GM18517 (cell line): Measurements from ENCODE around the gene ADPRH.
A peak's percentile ranks its signal among the peaks of the same experiment; 100 is the strongest.
"Not testable (repeated sequence)": the region's sequence is repeated elsewhere in the genome, so short reads cannot be mapped to it uniquely, and the experiment has no call there.

Experiments
- ATAC-seq: cut with Tn5 transposase; IDR thresholded peaks from one replicate; pipeline ENCODE4 v1.9.1; 2021; ENCODE audit warnings: mild to moderate bottlenecking, moderate library complexity; ENCODE audit not compliant: unreplicated experiment

ADPRH gene

DNA sequence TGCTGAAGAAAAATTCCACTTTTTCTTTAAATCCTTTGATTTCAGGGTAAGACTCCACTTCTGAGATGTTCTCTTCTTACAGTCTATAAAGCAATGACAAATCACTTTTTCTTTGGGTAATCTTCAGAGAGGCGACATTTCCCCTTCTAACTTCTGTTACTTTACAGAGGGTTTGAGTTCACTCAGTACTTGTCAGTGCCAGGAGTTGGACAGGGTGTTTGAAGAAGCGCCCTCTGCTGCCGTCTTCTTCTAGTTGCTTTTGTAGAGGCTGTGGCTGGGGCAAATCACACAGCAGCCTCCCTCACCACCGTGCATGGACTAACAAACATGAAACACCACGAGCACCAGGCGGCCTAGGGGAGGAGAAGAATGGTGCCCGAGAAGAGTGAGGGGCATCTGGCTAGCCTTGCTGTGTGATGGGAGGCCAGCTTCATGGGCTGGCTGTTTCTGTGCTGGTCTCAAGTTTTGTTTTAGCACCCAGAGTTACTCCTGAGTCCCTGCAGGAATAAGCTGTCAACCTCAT, 19.8 kb upstream of the ADPRH start, which contains the start of gene CD80:
TSS of gene CD80 (minus strand) at position 174 of the 523 bp plus-strand sequence. CDS start 1,886 bp downstream, outside the sequence.
- ATAC-seq = peak; percentile 42

DNA sequence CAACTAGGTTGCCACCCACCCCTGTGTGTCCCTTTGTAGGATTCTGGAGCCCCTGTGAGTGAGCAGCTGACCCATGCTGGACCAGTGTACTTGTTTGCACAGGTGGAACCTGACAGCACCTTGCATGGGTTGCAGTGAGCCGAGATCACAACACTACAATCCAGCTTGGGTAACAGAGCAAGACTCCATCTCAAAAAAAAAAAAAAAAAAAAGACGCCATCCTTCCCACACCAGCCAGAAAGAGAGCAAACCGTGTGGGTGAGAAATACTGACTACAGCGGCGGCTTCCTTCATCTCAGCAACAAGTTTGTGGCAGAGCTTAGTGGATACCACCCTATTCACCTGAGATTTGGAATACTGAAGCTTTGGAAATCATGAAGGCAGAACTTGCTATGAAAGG, 19.1 kb upstream of the ADPRH start:
- ATAC-seq = no peak

DNA sequence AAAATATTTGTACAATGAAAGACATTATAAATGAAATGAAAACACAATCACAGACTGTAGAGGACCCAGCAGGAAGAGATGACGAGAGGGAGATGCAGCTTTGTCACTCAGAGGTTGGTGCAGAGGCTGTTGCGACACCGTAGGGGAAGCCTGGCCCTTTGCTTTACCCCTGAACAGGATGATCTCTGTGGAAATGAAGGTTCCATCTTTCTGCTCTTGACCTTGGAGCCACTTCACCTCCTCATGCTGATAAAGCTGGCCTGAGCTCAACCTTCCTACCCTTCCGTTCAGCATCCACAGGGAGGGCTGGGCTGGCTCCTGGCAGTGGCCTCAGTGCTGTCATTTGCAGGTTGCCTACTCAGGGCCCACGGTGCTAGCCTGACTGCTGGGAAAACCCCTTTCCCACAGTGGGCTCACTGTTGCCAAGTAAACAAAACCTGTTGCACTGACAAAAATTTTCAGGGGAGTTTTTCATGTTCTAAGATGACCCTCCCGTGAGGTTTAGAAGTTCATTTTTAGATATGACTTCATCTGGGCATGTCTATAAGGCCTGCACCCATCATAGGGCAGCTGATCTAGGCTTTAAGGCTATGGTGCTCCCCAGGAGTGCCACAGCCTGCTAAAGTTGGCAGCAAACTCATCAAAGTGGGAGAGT, 16.9 kb upstream of the ADPRH start:
- peak; percentile 78 for ATAC-seq

DNA sequence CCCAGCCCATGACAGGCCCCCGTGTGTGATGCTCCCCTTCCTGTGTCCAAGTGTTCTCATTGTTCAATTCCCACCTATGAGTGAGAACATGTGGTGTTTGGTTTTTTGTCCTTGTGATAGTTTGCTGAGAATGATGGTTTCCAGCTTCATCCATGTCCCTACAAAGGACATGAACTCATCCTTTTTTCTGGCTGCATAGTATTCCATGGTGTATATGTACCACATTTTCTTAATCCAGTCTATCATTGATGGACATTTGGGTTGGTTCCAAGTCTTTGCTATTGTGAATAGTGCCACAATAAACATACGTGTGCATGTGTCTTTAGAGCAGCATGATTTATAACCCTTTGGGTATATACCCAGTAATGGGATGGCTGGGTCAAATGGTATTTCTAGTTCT, 16.0 kb upstream of the ADPRH start:
- not testable (repeated sequence) for ATAC-seq

DNA sequence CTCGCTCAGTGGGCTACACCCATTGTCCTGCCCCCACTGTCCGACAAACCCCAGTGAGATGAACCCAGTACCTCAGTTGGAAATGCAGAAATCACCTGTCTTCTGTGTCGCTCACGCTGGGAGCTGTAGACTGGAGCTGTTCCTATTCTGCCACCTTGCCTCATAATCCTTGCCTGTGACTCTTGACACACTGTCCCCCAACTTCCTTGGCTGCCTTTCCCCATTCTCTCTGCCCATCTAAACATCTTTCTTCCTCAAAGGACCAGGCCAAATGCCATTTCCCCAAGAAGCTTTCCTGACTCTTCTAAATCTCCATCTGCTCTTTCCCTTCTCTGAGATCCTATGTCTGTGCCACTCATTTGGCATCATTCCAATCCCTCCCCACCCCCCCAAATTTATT, 10.1 kb upstream of the ADPRH start:
- ATAC-seq = no peak

DNA sequence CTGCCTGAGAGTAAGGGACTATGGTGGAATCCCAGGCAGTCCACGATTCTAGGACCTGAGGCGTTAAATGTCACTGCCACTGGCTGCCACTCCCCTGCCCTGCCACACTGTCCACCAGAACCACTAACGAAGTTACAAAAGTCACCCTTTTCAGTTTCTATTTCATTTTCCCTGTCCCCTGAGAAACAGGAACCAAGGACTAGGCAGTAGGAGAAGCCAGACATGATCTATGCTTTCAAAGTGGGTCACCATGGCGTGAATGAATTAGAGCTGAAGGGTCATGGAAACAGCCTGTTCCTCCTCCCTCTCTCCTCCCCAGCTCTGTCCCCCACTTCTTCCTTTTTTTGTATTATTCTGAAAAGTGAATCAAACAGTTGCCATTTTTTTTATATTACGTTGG, 9.1 kb upstream of the ADPRH start:
- ATAC-seq = no peak

DNA sequence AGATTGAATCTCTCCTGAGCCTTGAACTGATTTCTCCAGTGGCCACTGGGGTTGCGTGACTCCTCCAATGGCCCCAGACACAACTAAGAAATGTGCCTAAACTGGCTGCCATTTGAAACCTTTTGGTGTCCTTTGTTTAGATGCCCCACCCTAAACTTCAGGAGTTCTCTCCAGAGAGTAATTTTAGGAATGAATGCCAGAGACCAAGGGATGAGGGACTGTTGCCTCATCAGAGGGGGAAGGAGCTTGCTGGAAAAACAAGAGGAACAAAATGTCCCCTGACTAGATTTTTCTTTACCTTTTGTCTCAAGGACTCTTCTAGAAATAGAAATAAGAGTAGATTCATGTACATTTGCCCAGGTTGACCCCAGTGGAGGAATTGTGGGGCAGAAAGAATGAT, 8.1 kb upstream of the ADPRH start:
- ATAC-seq = no peak

DNA sequence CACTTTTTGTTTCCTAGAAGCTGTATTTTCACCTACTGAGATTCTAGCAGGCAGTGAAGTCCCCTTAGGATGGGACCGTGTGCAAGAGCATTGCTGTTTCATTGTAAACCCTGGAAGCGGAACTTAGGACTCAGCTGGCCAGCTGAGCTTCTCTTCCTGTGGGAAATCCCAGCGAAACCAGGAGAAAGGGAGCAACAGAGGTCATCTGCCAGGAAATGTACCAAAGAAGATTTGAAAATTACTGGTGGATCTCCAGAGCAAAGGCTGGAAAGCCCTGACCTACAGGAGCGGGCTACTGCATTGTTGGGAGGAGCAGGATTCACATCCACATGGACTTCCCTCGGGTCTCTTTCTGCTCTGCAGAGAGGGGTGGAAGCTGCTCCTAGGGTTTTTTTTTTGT, 7.6 kb upstream of the ADPRH start:
- ATAC-seq = no peak

DNA sequence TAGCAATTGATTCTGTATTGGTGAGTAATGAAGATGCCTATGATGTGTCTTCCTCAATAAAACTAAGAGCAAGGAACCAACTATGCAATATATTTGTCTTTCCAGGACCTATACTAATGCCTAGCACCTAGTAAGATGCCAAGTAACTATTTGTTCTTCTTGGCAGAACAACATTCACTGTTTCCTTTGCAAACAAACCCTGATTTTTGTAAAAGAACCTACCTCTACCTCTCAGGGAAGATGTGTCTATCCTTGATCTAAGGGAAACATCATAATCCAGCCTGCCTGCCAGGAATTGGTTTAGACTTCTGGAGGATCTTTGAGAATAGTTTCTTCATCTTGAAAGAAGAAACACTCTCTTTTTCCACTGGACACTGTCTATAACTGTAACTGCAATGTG, 3.8 kb upstream of the ADPRH start:
- ATAC-seq = no peak

DNA sequence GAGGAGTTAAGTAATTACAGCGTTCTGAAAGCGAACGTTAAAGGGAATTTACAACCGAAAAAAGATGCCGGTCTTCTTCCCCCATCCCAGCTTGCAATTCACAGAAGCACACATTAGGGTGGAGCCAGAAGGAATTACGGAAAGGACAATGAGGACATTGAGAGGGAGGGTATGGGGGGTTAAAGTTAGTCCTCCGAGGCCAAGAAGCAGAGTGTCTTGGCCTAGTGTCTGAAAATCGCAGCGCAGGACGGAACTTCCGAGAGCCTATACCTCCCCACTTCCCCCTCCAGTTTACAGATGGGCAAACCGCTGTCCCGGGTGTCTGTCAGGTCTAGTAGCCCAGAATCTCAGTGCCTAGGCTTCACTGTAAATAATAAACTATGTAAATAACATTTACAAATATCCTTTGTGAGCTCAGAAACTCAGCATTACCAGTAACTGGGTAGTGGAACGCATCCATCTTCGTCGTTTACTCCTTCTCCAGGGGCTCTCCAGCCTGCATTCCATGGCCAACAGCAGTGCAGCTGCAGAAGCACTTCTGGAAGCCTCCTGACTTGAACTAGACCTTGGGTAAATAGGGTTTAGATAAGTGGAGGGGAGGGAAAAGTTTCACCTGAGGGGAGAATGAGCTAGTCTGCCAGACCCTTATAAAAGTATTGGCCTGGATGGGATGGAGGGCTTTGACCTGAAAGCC, 922 bp downstream of the ADPRH start:
- ATAC-seq = peak; percentile 65

DNA sequence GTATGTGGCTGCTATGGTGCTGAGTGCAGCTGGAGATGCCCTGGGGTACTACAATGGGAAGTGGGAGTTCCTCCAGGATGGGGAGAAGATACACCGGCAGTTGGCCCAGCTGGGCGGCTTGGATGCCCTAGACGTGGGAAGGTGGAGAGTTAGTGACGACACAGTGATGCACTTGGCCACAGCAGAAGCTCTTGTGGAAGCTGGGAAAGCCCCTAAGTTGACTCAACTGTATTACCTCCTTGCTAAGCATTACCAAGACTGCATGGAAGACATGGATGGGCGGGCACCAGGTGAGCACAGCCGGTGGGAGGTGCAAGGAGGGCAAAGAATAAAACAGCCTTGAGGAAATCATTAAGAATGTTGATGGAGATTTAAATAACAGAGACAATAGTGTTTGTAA, 2.9 kb downstream of the ADPRH start:
- no peak for ATAC-seq

DNA sequence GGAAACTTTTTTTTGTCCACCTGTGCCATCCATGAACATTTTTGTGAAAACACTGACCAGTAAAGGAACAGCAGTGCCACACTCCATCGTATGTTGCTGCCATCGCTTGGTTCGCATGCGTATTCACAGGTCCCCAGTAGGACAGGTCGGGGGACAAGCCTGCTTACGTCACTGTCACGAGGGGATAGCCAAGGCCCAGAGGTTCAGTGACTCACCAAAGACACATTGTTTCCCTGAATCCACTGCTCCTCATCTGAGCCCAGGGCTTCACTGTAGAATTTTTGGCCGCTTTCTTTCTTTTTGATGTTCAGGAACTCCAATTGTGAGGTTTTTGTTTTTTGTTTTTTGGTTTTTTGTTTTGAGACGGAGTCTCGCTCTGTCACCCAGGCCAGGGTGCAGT, 5.9 kb downstream of the ADPRH start:
- ATAC-seq = no peak

DNA sequence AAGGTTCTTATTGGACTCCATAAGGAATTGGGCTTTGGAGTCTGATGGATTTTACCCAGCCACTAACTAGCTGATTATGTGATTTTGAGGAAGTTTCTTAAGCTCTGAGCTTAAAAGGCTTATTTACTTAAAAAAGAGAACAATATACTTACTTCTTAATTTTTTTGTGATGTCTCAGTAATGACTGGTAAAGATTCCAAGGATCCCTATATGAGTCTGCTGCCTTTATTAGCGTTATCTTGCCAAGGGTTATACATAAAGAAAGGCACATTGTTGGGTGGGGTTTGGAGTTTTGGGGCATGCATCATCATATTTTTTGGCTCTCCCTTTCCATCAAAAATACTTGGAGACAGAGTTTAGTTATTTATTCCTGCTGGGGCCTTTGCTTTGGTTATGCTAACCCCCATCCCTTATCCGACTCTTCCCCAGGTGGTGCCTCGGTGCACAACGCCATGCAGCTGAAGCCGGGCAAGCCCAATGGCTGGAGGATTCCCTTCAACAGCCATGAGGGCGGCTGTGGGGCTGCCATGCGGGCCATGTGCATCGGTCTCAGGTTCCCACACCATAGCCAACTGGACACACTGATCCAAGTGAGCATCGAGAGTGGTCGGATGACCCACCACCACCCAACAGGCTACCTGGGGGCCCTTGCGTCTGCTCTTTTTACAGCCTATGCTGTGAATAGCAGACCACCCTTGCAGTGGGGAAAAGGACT, 6.7 kb downstream of the ADPRH start:
- no peak for ATAC-seq

DNA sequence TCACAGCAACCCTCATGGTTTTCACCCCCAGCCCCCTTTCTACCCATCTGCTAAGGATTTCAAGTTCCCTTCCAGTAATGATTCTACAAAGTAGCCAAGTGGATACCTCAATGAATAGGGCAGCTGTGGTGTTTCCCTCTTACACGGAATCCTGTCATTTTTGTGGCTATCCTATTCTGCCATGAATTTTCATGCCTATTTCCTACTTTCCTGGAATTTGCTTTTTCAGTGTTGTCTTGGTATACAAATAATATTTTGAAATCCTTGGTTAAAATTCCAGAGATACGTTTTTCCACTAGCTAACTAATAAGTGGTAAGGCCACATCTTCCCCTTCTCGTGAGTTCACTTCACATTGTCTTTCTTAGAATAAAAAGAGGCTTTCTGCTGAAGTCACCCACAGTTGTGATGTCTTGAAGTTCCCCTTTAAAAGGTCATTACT, 7.5 kb downstream of the ADPRH start:
- ATAC-seq = no peak

DNA sequence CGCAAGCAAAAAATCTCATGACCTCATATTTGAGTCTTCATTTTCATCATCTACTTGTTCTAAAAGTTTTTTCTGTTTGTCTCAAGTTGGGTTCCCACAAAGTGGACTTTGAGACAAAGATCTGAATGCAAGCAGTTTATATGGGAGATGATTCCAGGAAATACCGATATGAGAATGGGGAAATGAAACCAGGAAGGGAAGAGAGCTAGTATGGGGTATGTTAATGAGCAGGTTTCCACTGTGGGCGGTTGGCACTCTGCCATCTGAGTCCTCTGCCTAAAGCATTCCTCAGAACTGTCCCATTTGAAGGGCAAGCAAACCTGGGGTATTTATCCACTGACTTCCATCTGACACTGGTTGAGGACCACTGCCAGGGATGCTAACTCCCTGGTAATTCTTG, 8.8 kb downstream of the ADPRH start:
- no peak for ATAC-seq

DNA sequence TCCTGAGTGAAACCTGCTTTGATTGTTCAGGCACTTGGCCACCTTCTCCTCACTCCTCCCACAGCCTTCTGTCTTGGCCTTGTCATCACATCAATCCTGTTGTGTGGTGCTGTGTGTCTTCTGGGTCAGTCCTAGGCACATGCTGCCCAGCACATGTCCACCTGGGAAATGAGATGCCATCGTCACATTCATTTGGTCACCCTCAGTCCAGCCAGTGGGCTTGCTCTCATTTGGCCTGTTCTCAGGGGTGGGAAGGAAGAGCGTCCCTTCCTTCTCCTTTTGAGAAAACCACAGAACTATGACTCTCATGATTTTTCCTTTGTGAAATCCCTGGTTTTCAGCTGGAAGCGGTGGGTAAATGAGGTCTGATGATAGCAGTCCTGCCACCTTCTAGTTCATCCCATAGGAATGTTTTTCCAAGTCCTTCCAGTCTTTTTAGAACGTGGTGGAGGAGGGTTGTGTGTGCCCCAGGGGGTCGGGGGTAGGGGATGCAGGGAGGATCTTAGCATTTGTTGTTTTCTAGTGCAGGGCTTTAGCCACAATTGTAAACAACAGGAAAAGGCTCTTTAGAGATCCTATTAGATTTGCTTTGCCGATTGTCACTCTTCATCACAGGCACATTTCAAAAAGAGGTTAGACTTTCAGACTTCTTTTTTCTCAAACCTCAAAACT, 9.9 kb downstream of the ADPRH start:
- no peak for ATAC-seq

DNA sequence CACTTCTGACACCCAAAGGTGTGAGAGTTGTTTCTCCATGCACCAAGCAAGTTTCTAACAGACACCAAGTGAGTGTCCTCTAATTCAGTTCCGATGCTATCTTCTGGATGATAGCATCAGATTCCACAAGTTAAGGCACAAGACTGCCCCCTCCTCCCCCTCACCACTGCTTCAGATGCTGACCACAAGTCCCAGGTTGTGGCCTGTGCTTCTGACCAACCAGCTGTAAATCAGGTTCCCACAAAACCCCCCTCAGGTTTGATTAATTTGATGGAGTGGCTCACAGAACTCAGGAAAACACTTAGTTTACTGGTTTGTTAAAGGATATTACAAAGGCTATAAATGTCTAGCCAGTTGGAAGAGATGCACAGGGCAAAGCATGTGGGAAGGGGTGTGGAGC, 11.4 kb downstream of the ADPRH start:
- ATAC-seq = no peak

DNA sequence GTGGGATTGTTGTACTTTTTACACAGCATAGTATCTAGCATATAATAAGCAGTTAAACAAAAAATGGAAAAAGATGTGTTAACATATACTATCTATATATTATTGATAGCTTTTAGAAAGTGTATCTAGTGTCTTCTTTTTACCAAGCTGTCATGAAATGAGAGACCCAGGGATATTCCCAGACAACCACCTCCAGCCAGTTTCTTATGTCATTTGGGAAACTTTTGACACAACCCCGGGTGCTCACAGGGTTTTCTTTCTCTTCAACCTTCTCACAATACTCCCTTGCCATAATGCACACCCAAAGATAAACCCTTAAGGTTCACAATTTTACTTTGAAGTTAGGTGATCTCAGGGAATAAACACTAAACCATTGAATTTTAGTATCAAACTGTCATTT, 13.6 kb downstream of the ADPRH start:
- ATAC-seq = no peak

DNA sequence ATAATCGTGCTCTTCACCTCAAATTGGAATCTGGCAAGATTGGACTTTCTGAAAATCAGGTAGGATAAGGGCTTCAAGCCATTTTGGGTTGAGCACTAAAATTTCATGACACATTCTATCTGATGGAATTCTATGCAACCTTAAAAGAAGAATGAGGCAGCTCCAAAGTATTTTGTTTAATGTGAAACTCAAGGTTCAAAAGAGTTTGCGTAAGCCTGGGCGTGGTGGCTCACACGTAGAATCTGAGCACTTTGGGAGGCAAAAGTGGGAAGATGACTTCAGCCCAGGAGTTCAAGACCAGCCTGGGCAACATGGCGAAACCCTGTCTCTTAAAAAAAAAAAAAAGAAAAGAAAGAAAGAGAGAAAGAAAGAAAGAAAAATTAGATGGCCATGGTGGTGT, 14.8 kb downstream of the ADPRH start:
- no peak for ATAC-seq

DNA sequence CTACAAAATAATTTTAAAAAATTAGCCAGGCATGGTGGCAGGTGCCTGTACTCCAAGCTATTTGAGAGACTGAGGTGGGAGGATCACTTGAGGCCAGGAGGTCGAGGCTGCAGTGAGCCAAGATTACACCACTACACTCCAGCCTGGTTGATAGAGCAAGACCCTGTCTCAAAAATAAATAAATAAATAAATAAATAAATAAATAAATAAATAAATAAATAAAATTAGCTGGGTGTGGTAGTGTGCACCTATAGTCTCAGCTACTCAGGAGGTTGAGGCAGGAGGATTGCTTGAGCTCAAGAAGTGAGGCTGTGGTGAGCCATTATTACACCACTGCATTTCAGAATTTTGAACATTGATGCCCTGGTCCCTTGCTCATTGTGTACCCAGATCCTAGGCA, 15.6 kb downstream of the ADPRH start:
- not testable (repeated sequence) for ATAC-seq

DNA sequence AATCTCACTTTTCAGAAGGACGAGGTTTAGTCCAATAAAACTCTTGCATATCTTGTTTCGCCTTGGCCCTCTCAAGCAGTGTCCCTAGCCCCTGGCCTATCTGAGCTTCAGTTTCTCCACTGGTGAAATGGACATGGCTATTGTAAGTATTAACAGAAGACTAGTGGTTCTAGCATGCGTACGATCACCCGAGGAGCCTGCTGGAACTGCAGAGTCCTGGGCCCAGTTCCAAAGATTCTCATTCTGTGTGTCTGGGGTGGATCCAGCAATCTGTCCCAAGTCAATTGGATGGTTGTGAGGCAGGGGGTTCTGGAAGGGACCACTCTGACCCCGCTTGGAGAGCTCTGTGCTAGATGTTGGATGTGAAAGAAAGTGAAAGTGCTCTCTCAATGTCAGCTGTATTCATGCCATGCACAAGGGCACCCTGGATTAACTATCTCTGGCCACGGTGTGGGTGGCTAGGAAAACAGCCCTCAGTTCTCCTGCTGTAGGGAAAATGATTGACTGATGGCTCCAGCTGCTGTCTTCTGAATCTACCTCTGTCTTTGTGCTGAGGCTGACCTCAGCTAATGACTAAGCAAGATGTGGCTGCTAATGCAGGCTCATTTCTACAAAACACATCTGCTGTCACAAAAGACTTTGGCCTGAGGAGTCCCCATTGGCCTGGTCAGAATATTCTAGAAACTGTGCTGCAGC, 16.5 kb downstream of the ADPRH start:
- no peak for ATAC-seq
